HL-60/S4 (cell line): Measurements from ENCODE around the gene GAL3ST2.
"Not testable (repeated sequence)": the region's sequence is repeated elsewhere in the genome, so short reads cannot be mapped to it uniquely, and the experiment has no call there.

Experiments used
- in situ Hi-C: fragments of 300-500 bp; cut with MboI; formaldehyde crosslinking; loops from 2 replicates; pipeline ENCODE4 v1.14.3; 2022; ENCODE audit warnings: low sequenced_read_pairs

GAL3ST2 gene

DNA sequence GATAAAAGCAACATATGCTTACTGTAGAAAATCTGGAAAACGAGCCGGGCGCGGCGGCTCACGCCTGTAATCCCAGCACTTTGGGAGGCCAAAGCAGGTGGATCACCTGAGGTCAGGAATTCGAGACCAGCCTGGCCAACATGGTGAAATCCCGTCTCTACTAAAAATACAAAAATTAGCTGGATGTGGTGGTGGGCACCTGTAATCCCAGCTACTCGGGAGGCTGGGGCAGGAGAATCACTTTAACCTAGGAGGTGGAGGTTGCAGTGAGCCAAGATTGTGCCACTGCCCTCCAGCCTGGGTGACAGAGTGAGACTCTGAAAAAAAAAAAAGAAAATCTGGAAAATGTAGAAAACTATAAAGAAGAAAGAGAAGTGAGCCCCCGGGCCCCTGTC lies 41.2 kb downstream of the GAL3ST2 start:
- in situ Hi-C loops, result not testable (repeated sequence)

DNA sequence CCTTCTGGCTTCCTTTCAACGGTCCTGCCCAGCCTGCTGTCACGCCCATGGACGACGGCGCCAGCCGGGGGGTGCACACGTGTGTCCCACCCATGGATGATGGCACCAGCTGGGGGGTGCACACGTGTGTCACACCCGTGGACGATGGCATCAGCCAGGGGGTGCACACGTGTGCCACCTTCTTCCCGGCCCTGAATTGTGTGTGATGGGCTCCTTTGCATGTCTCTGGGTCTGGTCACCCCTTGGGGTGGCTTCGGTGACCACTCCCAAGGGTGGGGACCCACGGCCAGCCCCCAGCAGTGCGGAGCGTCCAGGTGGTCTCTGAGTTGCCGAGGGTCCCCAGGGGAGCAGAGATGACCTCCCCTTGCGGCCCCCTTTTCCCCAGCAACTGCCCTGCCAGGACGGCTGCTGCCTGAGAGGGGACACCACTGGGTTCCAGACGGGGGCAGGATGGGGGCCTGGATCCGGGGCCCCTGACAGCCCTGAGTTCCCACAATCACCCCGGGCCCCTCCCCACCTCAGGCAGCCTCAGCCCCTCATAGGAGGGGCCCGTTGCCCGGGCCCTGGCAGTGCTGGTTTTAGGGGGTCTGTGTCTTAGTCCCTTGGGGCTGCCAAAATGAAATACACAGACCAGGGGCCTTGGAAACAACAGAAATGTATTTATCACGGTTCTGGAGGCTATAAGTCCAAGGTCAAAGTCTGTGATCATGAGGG lies 41.8 kb downstream of the GAL3ST2 start:
- in situ Hi-C loops, result no loop called here

DNA sequence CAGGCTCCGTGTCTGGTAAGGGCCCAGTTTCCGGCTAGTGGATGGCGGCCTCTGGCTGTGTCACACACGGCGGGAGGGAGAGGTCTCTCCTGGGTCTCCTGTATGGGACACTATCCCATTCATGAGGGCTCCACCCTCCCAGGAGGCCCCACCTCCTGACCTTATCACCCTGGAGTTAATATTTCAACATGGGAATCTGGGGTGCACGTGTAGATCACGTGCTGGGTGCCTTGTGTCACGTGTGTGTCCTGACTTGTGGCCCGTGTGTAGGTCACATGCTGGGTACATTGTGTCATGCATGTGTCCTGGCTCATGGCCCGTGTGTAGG lies 42.3 kb downstream of the GAL3ST2 start:
- in situ Hi-C loops, result no loop called here

DNA sequence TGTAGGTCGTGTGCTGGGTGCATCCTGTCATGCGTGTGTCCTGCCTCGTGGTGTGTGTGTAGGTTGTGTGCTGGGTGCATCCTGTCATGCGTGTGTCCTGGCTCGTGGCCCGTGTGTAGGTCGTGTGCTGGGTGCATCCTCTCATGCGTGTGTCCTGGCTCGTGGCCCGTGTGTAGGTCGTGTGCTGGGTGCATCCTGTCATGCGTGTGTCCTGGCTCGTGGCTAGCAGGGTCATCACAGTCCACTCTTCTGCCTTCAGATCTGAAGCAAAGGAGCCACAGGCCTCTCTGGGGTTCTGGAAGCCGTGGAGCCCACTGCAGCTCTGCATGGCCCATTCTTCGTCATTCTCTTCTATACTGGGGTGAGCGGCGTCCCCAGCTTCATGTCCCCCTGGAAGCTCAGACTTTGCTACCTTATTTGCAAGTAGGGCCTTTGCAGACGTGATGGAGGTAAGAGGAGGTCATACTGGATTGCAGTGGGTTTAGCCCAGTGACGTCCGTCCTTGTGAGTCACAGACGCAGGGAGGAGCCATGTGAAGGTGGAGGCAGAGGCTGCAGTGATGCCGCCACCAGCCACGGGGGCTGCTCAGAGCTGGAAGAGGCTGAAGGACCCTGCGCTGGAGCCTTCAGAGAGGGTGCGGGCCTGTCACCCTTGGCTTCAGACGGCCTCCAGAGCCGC lies 43.5 kb downstream of the GAL3ST2 start:
- in situ Hi-C loops, result not testable (repeated sequence)

DNA sequence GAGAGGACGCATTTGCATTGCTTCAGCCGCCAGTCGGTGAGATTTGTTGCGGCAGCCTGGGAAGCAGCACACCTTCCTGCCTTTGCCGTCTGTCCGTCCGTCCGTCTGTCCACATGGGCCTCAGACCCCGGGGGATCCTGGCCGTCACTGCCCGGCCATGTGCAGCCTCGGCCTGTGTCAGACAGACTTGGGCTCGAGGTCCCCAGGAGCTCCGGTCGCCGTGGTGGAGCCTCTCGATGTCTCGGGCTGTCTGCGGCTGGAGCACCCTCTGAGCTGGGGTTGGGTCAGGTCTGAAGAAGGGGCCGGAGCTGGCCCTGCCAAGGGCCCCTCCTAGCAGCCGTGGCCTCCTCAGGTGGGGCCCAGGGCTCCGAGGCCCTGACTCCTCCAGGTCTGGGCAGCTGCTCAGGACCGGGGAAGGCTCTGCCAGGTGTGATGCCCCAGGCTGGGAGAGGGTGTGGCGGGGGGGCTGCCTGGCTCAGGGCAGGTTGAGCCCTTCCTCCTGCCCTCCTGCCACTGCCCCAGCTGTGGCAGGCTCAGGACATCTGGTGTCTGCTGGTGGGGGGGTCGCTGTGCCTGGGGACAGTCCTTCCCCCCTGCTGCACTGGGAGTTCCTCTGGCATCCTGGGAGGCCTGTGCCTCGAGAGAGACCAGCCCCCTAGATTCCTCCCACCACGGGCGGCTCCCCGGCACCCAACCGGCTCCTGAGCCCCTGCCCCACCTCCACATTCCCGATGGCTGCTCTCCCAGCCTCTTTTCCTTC lies 44.2 kb downstream of the GAL3ST2 start:
- in situ Hi-C loops, result no loop called here

DNA sequence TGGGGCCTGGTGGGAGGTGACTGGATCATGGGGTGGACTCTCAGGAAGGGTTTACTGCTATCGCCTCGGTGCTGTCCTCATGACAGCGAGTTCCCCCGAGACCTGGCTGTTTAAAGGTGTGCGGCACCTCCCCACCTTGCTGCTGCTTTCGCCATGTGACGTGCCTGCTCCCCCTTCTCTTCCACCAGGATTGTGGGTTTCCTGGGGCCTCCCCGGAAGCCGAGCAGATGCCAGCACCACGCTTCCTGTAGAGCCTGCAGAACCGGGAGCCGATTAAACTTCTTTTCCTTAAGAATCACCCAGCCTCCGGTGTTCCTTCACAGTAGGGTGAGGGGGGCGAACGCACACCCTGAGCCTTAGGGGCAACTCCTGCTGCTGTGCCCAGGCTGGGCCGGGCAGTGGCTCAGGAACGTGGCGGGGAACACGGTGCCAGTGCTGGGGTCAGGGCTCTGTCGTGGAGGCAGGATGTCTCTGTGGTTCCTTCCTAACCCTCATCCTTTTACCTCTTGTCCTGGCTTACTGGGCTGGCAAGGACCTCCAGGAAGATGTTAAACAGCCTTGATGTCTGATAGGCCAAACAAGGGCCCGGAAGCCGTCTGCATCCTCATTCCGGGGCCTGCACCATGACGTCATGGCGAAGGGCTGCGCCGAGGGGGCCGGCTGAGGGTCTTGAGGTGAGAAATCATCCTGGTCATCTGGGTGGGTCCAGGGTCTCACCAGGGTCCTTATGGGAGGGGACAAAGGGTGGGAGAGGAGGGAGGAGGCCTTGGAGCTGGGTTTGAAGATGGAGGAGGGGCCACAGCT lies 45.0 kb downstream of the GAL3ST2 start:
- in situ Hi-C loops, result no loop called here

DNA sequence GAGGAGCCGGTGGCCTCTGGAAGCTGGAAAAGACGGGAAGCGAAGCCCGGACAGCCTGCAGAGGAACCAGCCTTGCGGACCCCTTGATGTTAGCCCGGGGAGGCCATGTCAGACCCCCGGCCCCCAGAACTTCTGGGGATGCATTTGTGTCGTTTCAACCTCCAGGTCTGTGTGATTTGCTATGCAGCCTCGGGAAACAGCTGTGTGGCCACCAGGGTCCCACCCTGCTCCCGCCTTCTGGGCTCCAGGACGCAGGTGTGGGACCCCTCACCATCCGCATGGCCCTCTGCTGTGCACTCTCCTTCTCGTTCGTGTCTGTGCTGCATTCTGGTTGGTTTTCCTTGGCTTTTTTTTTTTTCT lies 45.6 kb downstream of the GAL3ST2 start:
- in situ Hi-C loops, result no loop called here

DNA sequence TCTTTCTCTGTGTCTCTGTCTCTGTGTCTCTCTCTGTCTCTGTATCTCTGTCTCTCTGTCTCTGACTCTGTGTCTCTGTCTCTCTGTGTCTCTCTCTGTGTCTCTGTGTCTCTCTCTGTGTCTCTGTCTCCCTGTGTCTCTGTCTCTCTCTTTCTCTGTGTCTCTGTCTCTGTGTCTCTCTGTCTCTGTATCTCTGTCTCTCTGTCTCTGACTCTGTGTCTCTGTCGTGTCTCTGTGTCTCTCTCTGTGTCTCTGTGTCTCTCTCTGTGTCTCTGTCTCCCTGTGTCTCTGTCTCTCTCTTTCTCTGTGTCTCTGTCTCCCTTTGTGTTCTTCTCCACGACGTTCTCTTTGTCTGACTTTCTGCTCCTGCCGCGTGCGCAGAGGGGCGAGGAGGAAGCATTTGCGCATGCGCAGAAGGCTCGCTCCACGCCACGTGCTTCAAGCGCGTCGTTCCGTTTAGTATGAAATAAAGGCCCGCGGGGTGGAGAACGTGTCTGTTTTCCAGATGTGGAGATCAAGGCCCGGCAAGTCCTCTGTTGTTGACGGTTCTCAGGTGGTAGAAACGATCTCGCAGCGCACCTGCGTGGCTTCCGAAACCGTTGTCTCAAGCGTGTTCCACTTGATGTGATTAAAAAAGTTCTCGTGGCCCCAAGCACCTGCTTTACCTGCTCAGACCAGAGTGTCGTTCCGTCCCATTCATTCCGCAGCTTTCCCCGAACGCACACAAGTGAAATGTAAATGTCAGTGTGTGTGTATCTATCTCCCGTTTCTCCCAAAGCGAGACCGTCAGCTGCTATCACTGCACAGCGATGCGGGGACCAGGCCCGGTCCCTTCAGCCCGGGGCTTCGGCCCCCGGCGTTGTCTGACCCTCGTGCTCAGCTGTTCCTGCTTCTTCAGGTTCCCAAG lies 47.2 kb downstream of the GAL3ST2 start:
- in situ Hi-C loops, result not testable (repeated sequence)

DNA sequence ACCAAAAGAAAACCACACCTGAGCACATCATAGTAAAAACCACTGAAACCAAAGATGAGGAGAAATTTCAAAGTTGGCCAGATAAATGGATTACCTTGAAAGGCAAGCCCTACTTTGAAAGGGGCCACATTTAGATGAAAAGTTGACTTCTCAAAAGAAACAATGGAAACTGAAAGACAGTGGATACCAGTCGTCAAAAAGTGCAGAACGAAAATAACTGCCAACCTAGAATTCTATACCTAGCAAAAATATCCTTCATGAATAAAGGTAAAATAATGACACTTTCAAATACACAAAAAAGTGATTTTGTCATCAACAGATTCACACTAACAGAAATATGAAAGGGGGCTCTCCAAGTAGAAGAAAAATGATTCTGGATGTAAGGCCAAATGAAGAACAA lies 50.8 kb downstream of the GAL3ST2 start:
- in situ Hi-C loops, result no loop called here

DNA sequence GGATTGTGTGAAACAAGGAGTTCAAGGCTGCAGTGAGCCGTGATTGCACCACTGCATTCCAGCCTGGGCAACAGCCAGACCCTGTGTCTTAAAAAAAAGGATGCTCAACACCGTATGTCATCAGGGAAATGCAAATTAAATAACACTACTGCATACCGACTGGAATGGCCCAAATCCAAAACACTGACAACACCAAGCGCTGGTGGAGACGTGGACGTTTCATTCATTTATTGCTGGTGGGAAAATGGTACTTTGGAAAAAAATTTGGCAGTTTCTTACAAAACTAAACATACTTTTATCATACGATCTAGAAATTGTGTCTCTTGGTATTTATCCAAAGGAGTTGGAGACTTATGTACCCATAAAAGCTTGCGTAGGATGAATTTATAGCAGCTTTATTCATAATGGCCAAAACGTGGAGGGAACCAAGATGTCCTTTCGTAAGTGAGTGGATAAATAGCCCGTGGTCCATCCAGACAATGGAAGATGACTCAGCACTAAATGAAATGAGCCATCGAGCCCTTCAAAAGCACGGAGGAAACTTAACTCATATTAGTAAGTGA lies 56.6 kb downstream of the GAL3ST2 start:
- in situ Hi-C loops, result no loop called here

DNA sequence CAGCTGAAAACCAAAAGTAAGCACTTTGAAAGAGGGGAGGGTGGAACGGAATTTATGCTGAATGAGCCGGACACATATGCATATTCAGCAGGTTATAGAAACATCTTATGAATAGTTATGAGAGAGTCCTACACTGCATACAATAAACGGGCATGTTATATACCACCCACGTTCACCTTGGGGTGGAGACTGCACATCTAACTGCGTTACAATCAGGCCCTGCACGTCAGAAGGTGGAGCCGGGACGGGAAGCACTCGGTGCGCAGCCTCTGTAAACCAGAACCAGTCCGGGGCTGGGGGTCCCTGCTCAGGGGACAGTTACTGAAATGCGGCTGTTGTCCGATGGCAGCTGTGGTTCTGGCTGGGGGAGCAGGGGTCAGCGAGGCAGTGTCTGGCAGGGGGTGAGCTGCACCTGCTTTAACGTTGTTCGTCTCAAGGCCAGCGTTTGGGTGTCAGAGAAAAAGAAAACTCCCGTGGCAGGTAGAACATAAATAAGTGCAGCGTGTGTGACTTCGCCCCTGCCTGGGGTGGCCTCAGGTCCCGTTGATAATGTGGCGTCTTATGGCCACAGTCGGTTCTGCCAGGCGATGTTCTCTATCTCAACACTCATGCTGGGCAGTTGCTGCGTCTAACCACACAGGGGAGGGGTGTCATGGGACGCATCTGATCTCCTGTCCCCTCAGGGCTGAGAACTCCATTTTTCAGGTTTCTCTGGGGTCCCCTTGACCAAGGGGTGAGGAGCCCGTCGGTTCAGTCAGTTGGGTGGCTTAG lies 57.3 kb downstream of the GAL3ST2 start:
- in situ Hi-C loops, result not testable (repeated sequence)

DNA sequence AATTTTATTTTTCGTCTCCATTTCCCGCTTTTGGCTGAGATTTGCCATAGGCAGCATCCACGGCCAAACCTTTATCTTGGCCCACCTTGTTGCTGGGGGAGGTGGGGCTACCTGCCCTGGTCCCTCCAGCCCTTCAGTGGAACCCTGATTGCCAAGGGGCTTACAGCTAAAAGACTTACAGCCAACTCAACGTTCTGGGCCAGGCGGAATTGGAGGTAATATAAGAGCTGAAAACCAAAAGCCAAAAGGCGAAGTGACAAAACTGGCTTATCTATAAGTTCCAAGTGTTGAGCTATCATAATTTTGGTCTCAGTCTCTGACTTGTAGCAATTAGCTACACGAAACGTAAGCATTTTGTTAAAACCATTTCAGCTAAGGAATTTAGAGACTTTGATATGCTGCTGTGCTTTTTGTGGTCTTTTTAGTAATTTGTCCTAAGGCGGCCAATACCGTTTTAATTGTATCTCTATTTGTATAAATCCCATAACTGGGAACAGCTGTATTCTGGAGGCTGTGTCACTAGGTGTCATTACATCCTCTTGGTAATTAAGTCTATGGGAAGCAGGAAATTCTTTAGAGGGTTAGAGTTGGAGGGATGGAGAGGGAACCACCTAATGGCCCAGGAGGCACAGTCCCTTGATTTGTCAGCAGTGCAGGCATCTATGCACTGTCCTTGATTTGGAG lies 58.0 kb downstream of the GAL3ST2 start:
- in situ Hi-C loops, result no loop called here

DNA sequence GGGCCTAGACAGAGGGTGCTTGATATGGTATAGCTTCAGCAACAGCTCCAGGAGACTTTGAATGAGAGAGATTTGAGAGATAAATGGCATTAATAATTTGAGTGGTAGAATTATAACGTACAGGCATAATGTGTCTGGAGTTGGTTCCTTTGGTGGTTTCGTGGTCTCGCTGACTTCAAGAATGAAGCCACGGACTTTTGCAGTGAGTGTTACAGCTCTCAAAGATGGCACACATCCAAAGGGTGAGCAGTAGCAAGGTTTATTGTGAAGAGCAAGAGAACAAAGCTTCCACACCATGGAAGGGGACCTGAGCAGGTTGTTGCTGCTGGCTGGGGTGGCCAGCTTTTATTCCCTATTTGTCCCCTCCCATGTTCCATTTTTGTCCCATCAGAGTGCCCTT lies 59.0 kb downstream of the GAL3ST2 start:
- in situ Hi-C loops, result no loop called here

DNA sequence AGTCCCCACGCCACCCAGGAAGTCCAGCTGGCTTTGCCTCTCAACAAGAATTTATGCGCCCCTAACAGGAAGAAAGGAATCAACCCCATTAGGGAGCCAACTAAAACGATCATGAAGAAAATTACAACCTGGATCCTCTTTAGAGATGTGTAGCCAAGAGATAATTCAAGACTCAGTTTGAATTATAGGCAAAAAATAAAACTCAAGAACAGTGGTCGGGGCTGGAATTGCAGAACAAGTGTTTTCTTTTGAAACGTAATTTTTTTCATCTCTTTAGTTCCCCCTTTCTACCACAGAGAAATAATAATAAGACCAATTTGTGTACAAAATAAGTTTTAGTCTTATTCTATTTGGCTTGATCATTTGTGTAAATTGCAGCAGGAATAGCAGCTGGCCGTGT lies 59.7 kb downstream of the GAL3ST2 start:
- in situ Hi-C loops, result no loop called here

DNA sequence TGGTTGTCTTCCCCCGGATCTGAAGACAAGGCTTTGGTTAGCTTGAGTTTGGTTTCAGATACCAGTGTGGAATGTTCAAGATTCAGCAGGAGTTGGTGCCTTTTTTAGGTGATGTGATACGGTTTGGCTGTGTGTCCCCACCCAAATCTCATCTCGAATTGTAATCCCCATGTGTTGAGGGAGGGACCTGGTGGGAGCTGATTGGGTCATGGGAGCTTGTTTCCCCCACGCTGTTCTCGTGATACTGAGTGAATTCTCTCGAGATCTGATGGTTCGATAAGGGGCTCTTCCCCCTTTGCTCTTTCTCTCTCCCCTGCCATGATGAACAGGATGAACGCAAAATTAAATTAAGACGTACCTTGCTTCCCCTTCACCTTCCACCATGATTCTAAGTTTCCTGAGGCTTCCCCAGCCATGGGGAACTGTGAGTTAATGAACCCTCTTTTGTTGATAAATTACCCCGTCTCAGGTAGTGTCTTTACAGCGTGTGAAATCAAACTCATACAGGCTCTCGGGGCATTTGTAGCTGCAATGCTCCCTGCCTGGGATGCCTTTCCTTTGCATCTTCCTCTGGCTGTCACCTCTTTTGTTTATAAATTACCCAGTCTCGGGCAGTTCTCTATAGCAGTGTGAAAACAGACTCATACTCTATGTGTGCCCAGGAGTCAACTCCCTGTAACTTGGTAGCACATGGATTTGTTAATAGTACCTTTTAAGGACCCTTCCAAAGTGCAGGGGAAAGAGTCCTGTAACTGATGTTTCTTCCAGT lies 60.8 kb downstream of the GAL3ST2 start:
- in situ Hi-C loops, result no loop called here

DNA sequence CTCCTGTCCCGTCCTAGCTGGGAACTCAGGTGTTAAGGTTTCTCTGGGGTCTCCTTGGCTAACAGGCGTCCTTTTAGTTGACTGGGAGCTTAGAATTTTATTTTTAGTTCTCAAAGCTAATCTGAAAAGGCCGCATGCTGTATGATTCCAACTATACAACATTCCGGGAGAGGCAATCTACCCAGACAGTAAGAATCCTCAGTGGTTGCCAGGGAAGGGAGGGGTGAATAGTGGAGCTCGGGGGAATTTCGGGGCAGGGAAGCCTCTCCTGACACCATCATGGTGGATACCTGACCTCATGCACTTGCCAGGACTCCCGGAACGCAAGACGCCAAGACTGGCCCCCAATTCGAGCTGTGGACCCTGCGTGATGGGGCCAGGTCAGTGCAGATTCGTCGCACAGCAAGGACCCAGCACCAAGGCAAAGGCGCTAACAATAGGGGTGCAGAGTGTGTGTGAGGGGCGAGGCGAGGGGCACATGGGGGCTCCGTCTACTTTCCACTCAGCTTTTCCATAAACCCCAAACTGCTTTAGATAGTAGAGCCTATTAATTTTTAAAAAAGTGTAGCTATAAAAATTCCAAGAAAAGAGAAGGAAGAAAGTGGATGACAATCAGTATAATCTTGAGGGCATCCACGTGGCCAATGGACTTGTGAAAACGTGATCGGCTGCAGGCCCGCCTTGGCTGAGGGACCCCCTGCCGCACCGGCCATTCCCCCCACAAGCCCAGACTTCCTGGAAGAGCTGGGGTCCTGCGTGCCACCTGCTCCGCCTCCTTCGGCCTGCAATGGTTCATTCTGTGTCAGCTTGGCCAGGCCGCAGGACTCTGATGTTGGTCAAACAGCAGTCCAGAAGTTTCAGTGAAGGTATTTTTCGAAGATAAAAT lies 64.8 kb downstream of the GAL3ST2 start:
- in situ Hi-C loops, result no loop called here

DNA sequence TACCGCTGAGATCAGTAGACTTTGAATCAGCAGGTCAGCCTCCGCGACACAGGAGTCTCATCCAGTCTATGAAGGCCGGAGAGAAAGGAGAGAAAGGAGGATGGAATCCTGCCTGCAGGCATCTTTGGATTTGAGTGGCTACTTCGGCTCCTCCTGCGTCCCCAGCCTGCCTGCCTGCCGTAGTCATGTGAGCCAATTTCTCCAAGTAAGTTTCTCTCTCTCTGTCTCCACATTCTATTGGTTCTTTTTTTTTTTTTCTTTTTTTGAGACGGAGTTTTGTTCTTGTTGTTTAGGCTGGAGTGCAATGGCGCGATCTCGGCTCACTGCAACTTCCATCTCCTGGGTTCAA lies 65.4 kb downstream of the GAL3ST2 start:
- in situ Hi-C loops, result no loop called here
